Loucy (cell line): ENCODE data around the gene MARCHF9.

ENCODE experiments used
- CTCF ChIP-seq: fragments of 200-600 bp; sonication (generic); conservative IDR thresholded peaks from 2 replicates; pipeline ENCODE4 v1.5.1; 2014; ENCODE audit warnings: mild to moderate bottlenecking, antibody characterized with exemption, low read length
- EZH2phosphoT487 ChIP-seq: fragments of 200-600 bp; IDR thresholded peaks from 2 replicates; pipeline ENCODE4 v1.6.1; 2018; ENCODE audit warnings: antibody characterized with exemption, mild to moderate bottlenecking, moderate library complexity, borderline replicate concordance

DNA sequence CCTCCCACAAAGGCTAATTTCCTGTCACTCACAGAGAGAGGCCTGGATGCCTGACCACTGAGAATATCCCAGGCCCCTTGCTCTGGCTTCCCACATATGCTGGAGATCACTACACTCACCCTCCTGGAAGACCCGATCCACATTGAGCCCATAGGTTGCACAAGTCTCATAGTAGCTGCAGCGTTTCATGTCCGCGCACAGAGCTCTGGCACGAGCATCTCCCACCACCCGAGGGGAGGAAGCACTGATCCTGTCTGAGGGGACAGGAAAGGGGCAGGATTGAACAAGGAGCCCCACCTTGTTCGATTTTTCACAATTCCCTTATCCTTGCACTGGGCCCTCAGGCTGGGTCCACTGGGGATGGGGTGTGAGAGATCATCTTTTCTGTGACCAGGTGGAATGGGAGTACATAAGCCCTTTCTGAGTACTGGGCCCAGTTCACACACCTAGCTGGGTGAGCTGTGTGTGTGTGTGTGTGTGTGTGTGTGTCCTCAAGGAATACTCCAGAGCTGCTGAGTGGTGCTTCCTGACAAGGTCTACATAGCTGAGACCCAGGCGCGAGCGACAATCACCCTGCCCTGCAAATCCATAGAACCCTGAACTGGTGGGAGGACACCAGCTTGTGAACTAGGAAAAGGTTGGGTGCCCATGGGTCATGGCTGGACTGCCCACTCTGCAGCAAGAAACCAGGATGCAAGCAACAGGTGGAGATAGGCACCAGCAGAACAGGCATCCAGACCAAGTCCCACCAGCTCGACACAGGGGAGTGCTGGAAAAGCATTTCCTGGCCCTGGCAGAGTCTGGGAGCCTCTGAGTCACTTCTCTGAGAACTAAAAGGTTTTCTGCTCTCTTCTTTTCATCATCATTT, 21.9 kb upstream of the MARCHF9 start:
- TF ChIP-seq CTCF (no peak), EZH2phosphoT487 (no peak)
